NCI-H2227 (cell line): ENCODE results near the gene TGM1.
A peak's percentile ranks its signal among the peaks of the same experiment; 100 is the strongest.
"Not testable (repeated sequence)": the region's sequence is repeated elsewhere in the genome, so short reads cannot be mapped to it uniquely, and the experiment has no call there.

Experiments
- DNase-seq: peaks from one replicate; lab custom pipeline; 2025; ENCODE audit not compliant: unreplicated experiment; lab: John Stamatoyannopoulos, UW

TGM1 gene

DNA sequence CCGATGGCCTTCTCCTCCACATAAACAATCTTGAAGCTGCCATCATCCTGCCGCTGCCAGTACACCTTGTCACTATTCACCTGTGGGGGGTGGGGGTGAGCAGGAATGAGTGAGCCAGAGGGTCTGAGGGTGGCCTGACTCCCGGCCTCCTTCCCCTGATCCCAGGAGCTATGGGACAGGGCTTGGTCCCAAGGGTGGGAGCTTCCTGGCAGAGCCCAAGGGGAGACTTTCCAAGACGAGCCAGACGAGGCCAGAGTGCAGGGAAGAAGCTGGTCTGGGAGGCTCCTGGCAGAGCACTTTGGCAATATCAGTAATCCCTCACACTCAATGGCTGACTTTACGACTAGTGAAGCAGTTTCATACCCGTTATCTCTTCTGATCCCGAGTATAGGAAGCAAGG, 7.5 kb downstream of the TGM1 start:
- no peak for DNase-seq

DNA sequence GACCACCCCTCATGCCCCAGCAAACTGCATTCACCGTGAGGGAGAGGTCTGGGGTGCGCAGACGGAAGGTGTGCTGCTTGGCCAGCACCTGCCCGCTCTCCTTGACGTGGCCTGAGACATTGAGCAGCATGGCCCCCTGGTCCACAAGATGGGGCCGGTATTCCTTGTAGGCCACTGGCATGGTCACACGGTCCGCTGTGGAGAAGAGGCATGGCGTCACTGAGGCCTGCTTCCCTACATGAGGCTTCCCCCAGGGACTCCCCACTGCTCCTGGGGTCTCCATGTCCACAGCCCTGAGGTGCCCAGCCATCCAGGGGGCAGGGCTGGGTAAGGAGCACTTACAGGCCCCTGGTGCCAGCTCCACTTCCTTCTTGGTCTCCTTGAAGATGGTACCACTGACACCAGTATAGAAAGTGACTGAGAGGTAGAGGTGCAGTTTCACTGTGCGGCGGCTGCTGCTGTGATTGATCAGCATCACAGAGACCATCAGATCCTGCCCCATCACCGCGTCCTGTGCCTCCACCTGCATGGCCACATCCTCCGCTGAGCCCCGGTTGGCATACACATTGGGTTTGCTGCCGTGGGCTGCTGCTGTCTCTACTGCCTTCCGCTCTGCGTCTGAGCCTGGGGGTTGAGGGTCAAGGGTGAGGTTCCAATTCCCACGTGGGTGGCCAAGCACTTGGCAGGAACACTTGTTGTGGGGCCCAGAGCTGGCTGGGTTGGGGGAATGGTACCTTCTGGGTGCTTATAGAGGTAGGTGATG, 8.2 kb downstream of the TGM1 start:
- DNase-seq = no peak

DNA sequence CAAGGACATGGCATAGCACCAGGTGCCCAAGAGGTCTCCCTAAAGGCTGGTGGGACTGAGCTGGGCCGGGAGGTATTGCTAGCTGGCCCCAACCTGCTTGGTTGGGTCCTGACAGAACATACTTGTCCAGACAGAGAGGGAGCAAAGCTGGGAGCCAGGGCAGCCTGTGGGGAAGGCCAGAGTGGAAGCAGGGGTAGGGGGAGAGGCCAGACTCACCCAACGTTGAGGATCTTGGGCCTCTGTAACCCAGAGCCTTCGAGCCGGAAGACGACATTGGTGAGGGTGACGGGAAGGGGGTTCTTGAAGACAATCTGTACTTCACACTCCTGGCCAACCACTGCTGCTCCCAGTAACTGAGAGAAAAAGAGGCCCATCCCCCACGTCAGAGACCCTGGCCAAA, 9.0 kb downstream of the TGM1 start:
- no peak for DNase-seq

DNA sequence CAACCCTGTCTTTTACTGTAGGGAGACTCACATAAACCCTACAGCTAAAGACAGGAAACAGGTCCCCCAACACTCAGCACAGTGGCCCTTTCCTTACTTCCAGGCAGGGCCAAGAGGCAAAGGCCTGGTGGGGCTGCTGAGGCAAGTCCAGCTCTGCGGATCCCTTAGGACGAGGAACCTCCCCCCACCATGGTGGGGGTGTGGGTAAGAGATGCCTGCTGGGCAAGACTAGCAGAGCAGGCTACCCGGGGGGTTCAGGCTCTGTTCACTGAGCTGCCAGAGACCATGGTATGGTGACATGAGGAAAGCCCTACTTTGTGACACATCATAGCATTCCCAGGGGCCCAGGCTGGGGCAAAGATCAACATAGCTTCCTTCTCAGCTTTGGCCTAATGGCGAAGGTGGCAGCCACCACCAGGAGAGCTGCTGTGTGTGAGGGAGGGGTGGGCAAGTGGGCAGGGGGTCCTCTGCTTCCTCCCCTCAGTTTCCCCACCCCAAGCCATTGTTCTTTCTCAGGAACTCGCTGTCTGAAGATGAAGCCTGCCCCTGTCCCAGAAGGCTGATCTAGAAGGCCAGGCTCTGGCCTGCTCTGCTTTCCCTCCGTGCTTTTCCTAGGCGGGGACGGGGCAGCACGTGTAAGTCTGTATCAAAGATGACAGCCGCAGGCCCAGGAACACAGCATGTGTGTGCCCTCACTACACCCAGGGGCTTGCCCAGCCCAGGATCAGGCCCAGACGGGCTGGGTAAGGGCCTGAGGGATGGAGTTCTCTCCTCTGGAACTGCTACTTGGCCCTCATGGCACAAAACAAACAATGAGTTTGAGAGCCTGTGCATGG, 10.5 kb downstream of the TGM1 start:
- no peak for DNase-seq

DNA sequence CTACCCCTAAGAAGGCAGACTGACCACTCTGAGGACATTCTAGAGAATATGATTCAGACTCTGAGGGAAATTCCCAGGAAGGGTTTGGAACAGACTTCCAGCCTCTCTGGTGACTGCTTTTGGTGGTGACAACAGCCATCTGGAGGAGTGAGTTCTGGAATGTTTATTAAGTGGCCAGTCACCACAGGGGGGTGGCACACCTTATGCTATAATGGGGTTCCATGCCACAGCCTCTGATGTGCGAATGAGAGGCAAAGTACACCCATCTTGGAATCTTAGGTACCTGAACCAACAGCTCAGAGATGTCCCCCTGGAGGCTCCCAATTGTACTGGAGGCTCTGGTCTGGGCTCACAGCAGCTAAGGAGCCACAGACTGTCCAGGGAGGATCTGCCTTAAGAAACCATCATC, 11.1 kb downstream of the TGM1 start:
- DNase-seq = no peak

GRCh38 chr14:24250354-24250753, 12.6 kb downstream of the TGM1 start:
- no peak for DNase-seq

DNA sequence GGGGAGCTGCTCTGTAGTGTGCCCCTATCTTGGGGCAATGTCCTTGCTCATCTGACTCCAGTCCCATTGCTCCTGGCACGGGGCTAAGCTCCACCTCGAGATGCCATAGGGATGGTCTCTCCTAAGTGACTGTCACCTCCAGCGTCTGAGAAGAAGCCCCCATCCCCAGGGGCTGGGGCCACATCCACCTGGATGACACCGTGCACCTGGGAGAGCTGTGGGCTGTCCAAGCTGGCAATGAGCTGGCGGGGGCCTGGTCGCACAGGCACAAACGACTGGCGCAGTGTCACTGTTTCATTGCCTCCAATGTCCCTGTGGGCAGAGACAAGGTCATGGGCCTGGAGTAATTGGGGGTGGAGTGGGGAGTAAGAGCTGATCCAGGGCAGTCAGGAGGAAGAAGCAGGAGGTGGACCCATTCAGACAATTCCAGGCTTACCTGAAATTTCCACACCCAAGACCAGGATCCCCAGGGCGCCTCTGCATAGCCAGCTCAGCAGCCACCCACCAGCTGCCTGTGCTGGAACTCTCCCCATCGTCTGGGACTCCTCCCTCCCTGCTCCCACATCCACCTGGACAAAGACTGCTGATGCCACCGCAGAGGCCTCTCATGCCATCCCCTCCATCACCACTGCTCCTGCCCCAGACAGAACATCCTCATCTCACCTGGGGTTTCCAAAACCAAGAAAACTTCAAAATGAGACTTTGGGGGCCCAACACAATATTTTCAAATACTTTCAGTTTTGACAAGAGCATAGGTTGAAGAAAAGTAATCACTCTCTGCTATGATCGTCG, 13.6 kb downstream of the TGM1 start:
- no peak for DNase-seq

GRCh38 chr14:24247422-24247821, 15.6 kb downstream of the TGM1 start:
- no peak for DNase-seq

GRCh38 chr14:24246765-24247212, 16.2 kb downstream of the TGM1 start:
- no peak for DNase-seq

DNA sequence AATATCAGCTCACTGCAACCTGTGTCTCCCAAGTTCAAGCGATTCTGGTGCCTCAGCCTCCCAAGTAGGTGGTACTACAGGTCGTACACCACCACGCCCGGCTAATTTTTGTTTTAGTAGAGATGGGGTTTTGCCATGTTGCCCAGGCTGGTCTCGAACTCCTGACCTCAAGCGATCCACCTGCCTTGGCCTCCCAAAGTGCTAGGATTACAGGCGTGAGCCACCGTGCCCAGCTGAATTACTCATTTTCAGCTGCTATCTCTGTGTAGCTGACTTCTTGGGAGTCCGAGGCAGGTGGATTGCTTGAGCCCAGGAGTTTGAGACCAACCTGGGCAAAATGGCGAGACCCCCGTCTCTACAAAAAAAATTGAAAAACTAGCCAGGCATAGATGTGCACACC, 17.6 kb downstream of the TGM1 start:
- not testable (repeated sequence) for DNase-seq

DNA sequence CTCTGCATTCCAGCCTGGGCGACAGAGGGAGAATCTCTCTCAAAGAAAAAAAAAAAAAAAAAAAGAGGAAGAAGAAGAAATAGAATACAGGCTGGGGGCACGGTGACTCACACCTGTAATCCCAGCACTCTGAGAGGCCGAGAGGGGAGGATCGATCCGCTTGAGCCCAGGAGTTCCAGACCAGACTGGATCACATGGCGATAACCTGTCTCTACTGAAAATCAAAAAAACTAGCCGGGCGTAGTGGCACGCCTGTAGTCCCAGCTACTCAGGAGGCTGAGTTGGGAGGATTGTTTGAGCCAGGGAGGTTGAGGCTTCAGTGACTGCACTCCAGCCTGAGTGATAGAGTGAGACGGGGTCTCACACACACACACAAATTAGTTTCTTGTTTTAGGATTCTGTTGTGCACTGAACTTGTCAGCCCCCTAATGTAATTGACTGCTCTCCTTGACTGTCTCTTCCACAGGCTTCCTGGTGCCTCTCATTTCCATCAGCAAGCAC, 19.6 kb downstream of the TGM1 start:
- DNase-seq = peak; percentile 48

GRCh38 chr14:24241829-24242443, 21.0 kb downstream of the TGM1 start:
- DNase-seq = peak; percentile 95

DNA sequence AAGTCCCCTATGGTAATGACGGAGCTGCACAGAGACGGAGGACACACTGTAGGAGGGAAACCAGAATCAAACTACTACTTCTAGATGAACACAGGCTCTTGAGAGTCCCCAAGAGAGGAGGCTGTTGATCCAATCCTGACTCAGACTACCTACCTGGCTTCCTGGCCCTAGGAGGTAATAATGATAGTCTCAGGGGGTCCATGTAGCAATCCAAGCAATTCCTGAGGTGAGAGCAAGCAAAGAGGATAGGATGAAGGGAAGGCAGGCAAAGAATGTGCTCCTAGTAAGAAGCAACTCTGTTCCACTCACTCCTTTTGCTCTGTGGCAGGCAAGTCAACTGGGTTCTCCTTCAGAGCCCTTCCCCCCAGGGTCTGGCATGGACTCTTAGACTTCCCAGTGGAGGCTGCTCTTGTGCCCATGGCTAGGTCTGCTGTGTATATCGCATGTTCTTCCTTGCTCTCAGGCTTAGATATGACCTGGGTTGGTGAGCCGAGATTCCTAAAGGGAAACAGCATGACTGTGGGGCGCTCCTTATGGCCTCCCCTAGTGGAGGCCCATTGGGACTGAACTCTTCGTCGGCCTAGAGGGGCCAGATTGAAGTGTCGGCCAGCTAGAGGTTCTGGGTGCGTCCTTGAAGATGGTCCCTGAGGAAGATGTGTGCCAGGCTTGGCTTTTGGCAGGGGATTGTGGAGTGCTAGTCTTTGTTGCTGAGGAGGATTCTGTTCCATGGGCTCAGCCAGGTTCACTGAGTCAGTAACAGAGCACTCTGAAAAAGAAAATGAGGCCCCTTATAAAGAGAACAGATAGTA, 22.7 kb downstream of the TGM1 start:
- DNase-seq = no peak

GRCh38 chr14:24238527-24239037, 24.4 kb downstream of the TGM1 start:
- no peak for DNase-seq

DNA sequence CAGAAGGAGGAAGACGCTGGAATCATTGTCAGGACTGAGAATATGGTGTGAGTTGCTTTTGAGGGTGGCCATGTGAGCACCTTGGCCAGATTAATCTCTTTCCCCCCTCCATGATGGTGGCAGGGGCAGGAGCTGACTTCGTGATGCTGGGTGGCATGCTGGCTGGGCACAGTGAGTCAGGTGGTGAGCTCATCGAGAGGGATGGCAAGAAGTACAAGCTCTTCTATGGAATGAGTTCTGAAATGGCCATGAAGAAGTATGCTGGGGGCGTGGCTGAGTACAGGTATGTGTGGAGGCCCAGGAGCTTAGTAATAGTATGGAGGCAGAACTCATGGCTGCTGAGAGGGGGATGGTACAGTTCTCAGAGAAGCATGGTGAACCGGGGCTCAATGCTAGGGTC, 24.9 kb downstream of the TGM1 start:
- DNase-seq = no peak

- DNase-seq = no peak
Measured at GRCh38 chr14:24237463-24237955, 25.5 kb downstream of the TGM1 start.

DNA sequence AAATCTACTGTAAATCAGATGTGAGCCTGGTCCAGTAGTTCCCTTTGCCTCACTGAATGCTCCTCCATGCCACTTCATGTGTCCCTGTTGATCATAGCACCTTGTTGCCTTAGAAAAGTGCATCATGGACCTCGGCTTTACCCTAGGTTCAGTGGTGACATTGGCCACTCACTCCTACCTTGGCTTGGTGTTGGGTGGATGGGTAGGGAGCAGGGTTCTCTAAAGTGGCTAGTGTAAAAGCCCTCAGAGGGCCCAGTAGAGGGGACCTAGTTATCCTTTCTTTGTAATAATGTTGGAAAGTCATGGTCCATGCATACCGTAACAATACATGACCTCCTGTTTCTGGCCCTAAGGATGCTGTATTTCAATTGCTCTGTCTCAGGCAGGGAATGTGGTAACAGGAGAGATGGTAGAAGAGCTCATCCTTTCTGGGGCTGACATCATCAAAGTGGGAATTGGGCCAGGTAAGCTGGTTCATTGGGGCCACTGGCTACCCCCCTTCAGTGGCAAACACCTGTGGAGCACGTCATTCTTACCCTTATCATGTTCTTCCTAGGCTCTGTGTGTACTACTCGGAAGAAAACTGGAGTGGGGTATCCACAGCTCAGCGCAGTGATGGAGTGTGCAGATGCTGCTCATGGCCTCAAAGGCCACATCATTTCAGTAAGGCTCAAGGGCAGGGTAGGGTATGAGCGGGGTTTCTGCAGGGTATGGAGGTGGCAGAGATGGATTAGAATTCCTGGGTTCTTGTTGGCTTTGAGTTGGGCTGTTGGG, 26.1 kb downstream of the TGM1 start:
- DNase-seq = no peak

DNA sequence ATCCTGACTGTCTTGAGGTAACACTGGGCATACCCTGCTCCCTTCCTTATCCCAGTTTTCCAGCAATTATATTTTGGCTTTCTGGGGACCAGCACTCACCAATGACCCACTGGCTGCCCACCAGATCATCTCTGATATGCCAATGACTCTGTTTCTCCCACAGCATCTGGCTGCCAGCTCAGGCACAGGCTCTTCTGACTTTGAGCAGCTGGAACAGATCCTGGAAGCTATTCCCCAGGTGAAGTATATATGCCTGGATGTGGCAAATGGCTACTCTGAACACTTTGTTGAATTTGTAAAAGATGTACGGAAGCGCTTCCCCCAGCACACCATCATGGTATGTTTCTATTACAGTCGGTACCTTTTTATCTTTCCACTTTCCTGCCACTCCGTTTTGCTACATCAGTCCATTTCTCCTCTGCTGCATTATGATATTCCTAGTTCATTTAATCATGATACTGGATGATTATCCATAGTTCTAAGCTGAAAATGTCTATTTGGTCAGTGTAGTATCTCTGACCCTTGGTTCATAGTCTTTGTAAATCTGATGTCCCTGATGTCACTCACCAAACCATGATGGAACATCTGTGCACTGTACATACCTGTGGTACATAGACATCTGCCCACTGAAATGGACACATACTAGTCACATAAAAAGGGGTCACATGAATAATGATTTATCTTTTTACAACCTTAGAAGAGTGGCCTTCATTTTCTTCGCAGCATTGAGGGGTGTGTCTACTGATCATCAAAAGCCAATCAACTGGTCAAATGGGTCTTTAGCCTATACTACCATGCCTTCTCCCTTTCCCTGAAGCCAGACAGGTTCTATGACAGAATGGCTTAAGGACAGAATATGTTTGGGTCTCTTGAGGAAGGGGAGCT, 26.9 kb downstream of the TGM1 start:
- DNase-seq = no peak
